Measurements from ENCODE around the gene RIC8B. TPM values are rescaled to one million over a fixed set of nuclear protein-coding genes. Genes with fewer than 3 reads are reported as not detected.
A peak's percentile ranks its signal among the peaks of the same experiment; 100 is the strongest.

The RIC8B gene
- total and polyA plus RNA-seq, 2 of the 8 experiments (the other 6 are each of a cell fraction or from before 2014, with no cell fraction given): 8.2 to 25.3 TPM

GRCh38 chr12:106774005-106774807 lies at the start of gene RIC8B (continued):
- TF ChIP-seq SP1 (IDR thresholded peaks at IDR 0.05; ENCODE audit: low read depth, low read length) (no peak; the same call in 1 of the 2 replicates), RXRA (IDR thresholded peaks at IDR 0.05; ENCODE audit: insufficient read depth, low read depth, low read length) (no peak), ZNF274 (IDR thresholded peaks at IDR 0.05; ENCODE audit: borderline replicate concordance, extremely low read depth, low read length) (no peak), CHD1 (IDR thresholded peaks at IDR 0.05; ENCODE audit: low read depth, low read length) (no peak), TAF7 (optimal IDR thresholded peaks at IDR 0.05; ENCODE audit: borderline replicate concordance, low read depth, low read length) (no peak), MAX (IDR thresholded peaks at IDR 0.05) (peak; percentile 12; the same call in 1 of the 2 replicates), JUN (IDR thresholded peaks at IDR 0.05; ENCODE audit: low read depth, low read length) (no peak), USF2 (IDR thresholded peaks at IDR 0.05; ENCODE audit: low read length) (no peak), TEAD4 (IDR thresholded peaks at IDR 0.05; ENCODE audit: low read depth, low read length) (peak; percentile 87), CTBP2 (IDR thresholded peaks at IDR 0.05; ENCODE audit: borderline replicate concordance, insufficient read depth, insufficient read length, low read length) (no peak), HDAC2 (IDR thresholded peaks at IDR 0.05; ENCODE audit: borderline replicate concordance in 1 of 2, low read depth in 2 of 2, low read length in 2 of 2) (no peak; a peak in 1 of 4 replicates), EGR1 (IDR thresholded peaks at IDR 0.05; ENCODE audit: borderline replicate concordance, low read depth, low read length) (peak; percentile 81; the same call in 1 of the 2 replicates), PHF8 (conservative IDR thresholded peaks at IDR 0.05; ENCODE audit: low read depth, low read length) (peak; percentile 78; the same call in 1 of the 2 replicates), YY1 (IDR thresholded peaks at IDR 0.05; ENCODE audit: low read depth, low read length) (peak; percentile 60; the same call in 1 of the 2 replicates), CREB1 (IDR thresholded peaks at IDR 0.05) (peak; percentile 94), BCL11A (IDR thresholded peaks at IDR 0.05; ENCODE audit: low read depth in 2 of 2, low read length in 2 of 2) (no peak), NANOG (IDR thresholded peaks at IDR 0.05; ENCODE audit: insufficient read depth, low read depth, low read length, poor library complexity, severe bottlenecking) (peak; percentile 34), POU5F1 (IDR thresholded peaks at IDR 0.05; ENCODE audit: low read depth, low read length) (no peak), GTF2F1 (IDR thresholded peaks at IDR 0.05; ENCODE audit: borderline replicate concordance, low read depth, low read length) (no peak), CBX8 (IDR thresholded peaks at IDR 0.05; ENCODE audit: borderline replicate concordance, low read depth, low read length) (no peak), JUND (IDR thresholded peaks at IDR 0.05; ENCODE audit: low read length) (0 out of 2 replicates have a peak, but pooled peaks have one; percentile 42), TAF1 (IDR thresholded peaks at IDR 0.05; ENCODE audit: low read depth, low read length) (peak; percentile 72), MAFK (IDR thresholded peaks at IDR 0.05; ENCODE audit: low read depth, low read length) (no peak)
